ENCODE measurements around the gene OR51B2.

DNA sequence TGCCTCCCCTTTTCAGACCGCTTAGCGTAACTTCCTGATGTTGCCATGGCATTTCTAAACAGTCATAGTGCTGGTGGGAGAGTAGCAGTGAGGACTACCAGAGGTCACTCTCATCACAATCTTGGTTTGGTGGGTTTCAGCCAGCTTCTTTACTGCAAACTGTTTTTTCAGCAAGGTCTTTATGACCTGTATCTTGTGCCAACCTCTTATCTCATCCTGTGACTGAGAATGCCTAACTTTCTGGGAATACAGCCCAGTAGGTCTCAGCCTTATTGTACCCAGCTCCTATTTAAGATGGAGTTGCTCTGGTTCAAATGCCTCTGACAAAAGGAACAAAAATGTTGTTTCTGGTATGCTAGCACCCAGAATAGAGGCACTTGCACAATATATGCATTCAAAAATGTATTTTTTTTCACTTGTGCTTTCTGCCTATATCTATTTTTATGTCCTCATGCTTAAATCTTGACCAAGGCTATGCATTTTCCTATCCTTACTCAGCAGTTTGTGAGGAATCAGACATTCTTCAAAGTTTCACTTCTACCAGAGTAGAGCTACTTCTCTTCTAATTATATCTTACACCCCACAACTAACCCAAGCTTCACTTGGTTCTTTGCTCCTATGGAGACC is 43.5 kb upstream of the OR51B2 start:
- TF ChIP-seq, protein P1, sequence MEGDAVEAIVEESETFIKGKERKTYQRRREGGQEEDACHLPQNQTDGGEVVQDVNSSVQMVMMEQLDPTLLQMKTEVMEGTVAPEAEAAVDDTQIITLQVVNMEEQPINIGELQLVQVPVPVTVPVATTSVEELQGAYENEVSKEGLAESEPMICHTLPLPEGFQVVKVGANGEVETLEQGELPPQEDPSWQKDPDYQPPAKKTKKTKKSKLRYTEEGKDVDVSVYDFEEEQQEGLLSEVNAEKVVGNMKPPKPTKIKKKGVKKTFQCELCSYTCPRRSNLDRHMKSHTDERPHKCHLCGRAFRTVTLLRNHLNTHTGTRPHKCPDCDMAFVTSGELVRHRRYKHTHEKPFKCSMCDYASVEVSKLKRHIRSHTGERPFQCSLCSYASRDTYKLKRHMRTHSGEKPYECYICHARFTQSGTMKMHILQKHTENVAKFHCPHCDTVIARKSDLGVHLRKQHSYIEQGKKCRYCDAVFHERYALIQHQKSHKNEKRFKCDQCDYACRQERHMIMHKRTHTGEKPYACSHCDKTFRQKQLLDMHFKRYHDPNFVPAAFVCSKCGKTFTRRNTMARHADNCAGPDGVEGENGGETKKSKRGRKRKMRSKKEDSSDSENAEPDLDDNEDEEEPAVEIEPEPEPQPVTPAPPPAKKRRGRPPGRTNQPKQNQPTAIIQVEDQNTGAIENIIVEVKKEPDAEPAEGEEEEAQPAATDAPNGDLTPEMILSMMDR (conservative IDR thresholded peaks at IDR 0.05 in 1 of 2, IDR thresholded peaks at IDR 0.05 in 1 of 2; ENCODE audit: low read depth in 1 of 2, low read length in 2 of 2) = no peak
- TF ChIP-seq EZH2 (IDR thresholded peaks at IDR 0.05; ENCODE audit: low read length, missing control alignments) = no peak

Measured in fibroblast of lung (primary cell).